ENCODE data around the gene PRR16.

- TF ChIP-seq EZH2 (IDR thresholded peaks at IDR 0.05; ENCODE audit: insufficient read depth, poor library complexity, severe bottlenecking) (no peak), EZH2phosphoT487 (IDR thresholded peaks at IDR 0.05; ENCODE audit: insufficient read depth, low read depth) (no peak)
Measured at GRCh38 chr5:120614531-120615180, 150.6 kb downstream of the PRR16 start.
